CD4-positive, alpha-beta T cell treated with Interleukin-10 for 1 hour (primary cell): ENCODE measurements around the gene TRPM6.
"Not testable (repeated sequence)": the region's sequence is repeated elsewhere in the genome, so short reads cannot be mapped to it uniquely, and the experiment has no call there.

ENCODE experiments used
- DNase-seq: peaks from one replicate; pipeline ENCODE4 v3.0.0-alpha.2; 2020

Gene TRPM6

GRCh38 chr9:74855072-74855471 is 32.6 kb downstream of the TRPM6 start:
- DNase-seq: no peak

DNA sequence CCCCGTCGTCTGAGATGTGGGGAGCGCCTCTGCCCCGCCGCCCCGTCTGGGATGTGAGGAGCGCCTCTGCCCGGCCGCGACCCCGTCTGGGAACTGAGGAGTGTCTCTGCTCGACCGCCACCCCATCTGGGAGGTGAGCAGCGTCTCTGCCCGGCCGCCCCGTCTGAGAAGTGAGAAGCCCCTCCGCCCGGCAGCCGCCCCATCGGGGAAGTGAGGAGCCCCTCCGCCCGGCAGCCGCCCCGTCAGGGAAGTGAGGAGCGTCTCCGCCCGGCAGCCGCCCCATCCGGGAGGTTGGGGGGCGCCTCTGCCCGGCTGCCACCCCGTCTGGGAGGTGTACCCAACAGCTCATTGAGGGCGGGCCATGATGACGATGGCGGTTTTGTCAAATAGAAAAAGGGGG is 34.7 kb downstream of the TRPM6 start:
- not testable (repeated sequence) for DNase-seq

- DNase-seq: no peak
These were observed 39.6 kb downstream of the TRPM6 start for GRCh38 chr9:74848153-74848525.

DNA sequence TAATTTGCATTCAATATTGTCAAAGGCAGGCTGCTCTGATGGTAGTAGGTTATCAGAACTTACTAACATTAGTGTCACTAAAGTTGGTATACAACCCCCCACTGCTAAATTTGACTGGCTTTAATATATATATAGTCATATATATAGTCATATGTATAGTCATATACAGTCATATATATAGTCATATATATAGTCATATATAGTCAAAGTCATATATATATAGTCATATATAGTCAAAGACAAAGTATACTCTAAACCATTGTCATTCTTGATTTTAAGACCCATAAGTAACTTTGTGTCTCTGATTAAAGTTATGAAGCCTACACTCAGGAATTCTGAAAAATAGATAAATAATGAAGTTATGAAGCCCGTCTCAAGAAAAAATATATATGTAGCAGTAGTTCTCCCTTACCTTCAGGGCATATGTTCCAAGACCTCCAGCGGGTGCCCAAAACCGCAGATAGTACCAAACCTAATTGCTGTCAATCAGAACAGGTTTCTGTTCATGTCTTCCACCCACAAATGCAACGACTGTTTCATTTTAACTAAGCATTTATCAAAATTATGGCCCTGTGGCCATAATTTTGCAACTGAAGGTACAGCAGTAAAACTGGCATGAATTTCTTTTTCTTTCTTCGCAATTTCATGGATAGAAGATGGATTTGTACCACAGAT is 40.1 kb downstream of the TRPM6 start:
- DNase-seq: no peak

DNA sequence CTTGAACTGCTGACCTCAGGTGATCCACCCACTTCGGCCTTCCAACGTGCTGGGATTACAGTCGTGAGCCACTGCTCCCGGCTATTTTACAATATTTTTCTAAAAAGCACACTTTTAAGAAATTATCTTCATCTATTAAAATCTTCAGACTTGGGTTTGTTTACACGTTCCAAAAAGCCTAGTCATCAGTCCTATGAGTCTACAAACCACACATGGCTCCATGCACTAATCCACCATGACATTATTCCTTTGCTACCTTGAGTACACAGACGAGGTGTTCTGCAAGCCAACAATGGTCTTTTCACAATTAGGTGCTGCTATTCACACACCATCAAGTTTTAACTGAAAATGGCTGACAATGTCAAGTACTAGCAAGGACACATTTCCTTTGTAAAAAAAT is 41.0 kb downstream of the TRPM6 start:
- DNase-seq: no peak

DNA sequence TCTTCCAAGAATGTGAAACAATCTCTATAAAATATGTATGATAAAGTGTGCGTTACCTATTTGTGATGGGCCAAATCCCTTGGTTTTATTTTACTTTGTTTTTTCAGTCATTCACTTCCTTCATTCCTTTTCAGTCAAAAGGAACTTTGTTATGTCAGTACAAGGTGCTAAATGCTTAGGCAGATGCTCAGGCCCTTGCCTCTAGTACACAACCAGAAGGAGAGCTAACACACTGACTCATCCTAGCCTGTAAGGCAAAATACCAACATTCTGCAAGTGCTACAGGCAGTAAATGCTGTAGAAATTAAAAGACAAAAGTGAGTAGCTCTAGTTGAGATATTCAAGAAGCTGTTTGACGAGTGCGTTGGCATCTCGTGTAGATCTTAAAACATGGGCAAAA is 49.4 kb downstream of the TRPM6 start:
- DNase-seq: no peak

DNA sequence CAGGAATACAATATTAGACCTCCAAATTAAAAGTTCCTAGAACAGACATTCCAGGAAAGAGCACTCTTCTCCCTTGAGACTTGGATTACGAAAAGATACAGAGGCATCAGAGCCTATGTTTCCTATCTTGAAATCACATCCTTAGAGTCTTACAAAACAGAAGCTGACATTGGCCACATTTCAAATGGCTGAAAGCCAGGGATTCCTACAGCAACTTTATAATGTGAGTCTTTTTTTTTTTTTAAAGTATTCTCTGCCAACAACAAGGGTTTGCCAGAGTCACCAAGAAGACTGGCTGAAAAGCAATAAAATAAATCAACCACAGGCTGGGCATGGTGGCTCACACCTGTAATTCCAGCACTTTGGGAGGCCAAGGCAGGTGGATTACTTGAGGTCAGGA is 63.1 kb downstream of the TRPM6 start:
- DNase-seq: no peak

GRCh38 chr9:74821636-74822035 is 66.1 kb downstream of the TRPM6 start:
- DNase-seq: no peak

GRCh38 chr9:74817816-74818215 is 69.9 kb downstream of the TRPM6 start:
- DNase-seq: no peak

- no peak for DNase-seq
These were observed 70.4 kb downstream of the TRPM6 start for GRCh38 chr9:74817281-74817810.

- no peak for DNase-seq
These were observed 77.5 kb downstream of the TRPM6 start for GRCh38 chr9:74810200-74810599.

- no peak for DNase-seq
These were observed 83.7 kb downstream of the TRPM6 start for GRCh38 chr9:74804018-74804385.

GRCh38 chr9:74803376-74804017 is 84.2 kb downstream of the TRPM6 start:
- DNase-seq: no peak

GRCh38 chr9:74800226-74800625 is 87.5 kb downstream of the TRPM6 start:
- DNase-seq: no peak

- DNase-seq: no peak
These were observed 91.9 kb downstream of the TRPM6 start for GRCh38 chr9:74795803-74796202.

DNA sequence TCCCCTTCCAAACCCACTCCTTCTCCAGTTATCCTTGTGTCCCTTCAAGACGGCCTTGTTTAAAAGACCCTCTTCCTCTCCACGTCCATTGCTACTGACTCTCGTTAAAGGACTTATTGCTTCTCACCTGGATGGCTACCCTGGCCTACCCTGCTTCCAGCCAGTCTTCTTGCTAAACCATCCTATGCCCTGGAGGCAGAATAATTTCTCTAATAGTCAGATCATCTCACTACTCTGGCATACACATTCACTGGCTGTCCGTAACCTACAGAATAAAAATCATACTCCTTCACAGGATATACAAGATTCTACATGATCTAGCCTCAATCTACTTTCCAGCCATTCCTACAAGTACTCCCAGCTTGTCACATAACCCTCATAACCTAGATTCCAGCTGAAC is 92.6 kb downstream of the TRPM6 start:
- no peak for DNase-seq

DNA sequence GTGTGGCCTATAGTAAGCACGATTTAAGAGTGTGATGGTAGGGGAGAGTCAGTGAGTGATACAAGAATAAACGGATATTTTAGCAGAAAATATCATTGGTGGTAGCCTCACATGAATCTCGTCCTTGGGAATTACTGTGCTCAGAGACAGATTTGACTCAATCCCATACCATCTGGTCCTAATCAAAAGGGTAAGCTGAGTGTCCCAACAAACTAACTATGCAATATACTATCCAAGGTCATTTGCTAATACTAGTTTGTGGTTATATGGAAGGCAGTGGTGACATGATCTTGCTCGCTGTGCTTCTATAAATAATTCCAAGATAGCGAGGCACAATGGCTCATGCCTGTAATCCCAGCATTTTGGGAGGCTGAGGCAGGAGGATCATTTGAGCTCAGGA is 103.2 kb downstream of the TRPM6 start:
- DNase-seq: no peak

- DNase-seq: no peak
These were observed 104.3 kb downstream of the TRPM6 start for GRCh38 chr9:74783408-74783807.

- DNase-seq: peak; percentile 71
These were observed 110.4 kb downstream of the TRPM6 start for GRCh38 chr9:74777136-74777879.

DNA sequence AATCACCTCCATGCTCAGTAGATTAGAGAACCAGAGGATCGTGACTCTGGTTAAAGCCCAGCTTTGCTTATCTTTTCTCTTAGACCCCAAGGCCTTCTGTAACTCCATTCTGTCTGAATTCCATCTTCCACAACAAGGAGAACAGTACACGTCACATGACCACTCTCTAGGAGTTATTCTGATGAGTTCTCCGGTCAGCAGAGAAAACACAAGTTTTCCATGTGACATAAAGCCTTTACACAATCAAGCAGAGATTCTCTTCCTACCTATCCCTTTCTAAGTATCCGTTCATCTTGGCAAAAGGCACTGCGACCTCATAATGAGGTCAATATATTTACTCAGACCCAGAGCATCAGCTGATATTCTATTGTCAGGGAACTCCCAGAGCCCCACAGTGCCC is 112.3 kb downstream of the TRPM6 start:
- DNase-seq: no peak

DNA sequence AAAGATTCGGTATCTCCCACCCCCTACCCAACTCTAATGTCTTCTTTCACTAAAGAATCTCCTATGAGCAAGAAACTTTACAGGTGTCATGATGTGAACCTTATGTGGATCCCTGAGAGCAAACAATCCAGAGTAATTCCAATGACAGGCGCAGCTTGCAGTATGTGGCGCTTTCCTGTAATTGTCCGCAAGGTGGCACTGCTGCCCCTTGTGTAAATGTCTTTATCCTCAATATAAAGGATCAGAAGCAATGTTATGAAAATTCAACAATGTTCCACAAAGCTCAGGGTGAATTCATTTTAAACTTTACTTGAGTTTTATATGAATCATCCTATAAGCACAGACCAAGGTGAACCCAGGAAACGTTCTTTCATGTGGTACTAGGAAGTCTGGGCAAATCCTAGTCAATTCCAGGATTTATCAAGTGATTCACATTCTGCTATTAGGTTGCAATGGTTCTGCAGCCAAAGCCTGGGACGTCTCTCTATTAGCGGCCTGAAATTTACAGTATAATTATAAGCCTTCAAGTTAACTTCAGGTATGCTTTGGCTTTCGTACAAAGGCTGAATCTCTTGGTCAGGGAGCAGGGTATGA is 113.7 kb downstream of the TRPM6 start:
- DNase-seq: peak; percentile 73

- no peak for DNase-seq
These were observed 115.6 kb downstream of the TRPM6 start for GRCh38 chr9:74772121-74772520.

- DNase-seq: no peak
These were observed 116.0 kb downstream of the TRPM6 start for GRCh38 chr9:74771672-74772071.

- no peak for DNase-seq
These were observed 116.5 kb downstream of the TRPM6 start for GRCh38 chr9:74771262-74771585.
